ENCODE measurements around the gene TRIM52. TPM values are rescaled to one million over a fixed set of nuclear protein-coding genes. Genes with fewer than 3 reads are reported as not detected.

The TRIM52 gene
- total and polyA plus RNA-seq, 9 of the 15 experiments (the other 6 are each of a cell fraction or from before 2014, with no cell fraction given) = 3.3 to 21.9 (median 13.5) TPM

GRCh38 chr5:181221792-181222629 lies 38.9 kb downstream of the TRIM52 start (continued):
- TF ChIP-seq DEAF1 (CRISPR knock-in tag; IDR thresholded peaks at IDR 0.05) = 0 out of 2 replicates have a peak, but pooled peaks have one; percentile 11
- TF ChIP-seq TAF7 (tag; IDR thresholded peaks at IDR 0.05) = no peak
- TF ChIP-seq BRD9 (IDR thresholded peaks at IDR 0.05; ENCODE audit: low read depth, partially characterized antibody) = peak; percentile 83
- peak; percentile 33; the same call in 1 of the 2 replicates for TF ChIP-seq ZBED1 (IDR thresholded peaks at IDR 0.05)
- peak; percentile 21 for TF ChIP-seq E2F8 (IDR thresholded peaks at IDR 0.05; ENCODE audit: low read depth, partially characterized antibody)
- peak; percentile 71; the same call in 1 of the 2 replicates for TF ChIP-seq MTA3 (IDR thresholded peaks at IDR 0.05; ENCODE audit: borderline replicate concordance)
- TF ChIP-seq CEBPG (CRISPR knock-in tag; IDR thresholded peaks at IDR 0.05) = no peak
- TF ChIP-seq CEBPG (tag; conservative IDR thresholded peaks at IDR 0.05 in 1 of 2, IDR thresholded peaks at IDR 0.05 in 1 of 2) = peak in 1 of 2 experiments; percentile 35; a peak in 2 of 4 replicates
- peak; percentile 12; the same call in 1 of the 2 replicates for TF ChIP-seq OTX1 (CRISPR knock-in tag; IDR thresholded peaks at IDR 0.05)
